ENCODE data around the gene COX7B2. TPM values are rescaled to one million over a fixed set of nuclear protein-coding genes. Genes with fewer than 3 reads are reported as not detected.

COX7B2 gene
- total RNA-seq, 1 experiment from 2014 or later: not detected

GRCh38 chr4:46804781-46805413, 104.1 kb downstream of the COX7B2 start:
- ChIA-PET POLR2A (no interaction called here), CTCF (no interaction called here), RAD21 (ENCODE audit: low non-redundant PET in 1 of 2, low total read pairs in 2 of 2, uncharacterized antibody in 2 of 2, unreplicated experiment in 2 of 2) (no interaction called here)
- no peak overlapping the region for H3K9ac ChIP-seq (ENCODE audit: low read length)
- intact Hi-C loops (cut with micrococcal nuclease): no loop called here
- no peak overlapping the region for H3K4me2 ChIP-seq (ENCODE audit: low read length)
- no peak for TF ChIP-seq YY1 (IDR thresholded peaks at IDR 0.05; ENCODE audit: extremely low read depth, insufficient replicate concordance, low read depth, low read length)
- H3K4me1 ChIP-seq (ENCODE audit: control insufficient read depth in 1 of 2, insufficient read depth in 2 of 2, low read length in 2 of 2): no peaks in the 10 kb centered on the region
- no peak for ATAC-seq
- H3K27me3 ChIP-seq (ENCODE audit: insufficient read depth, low read length): no peaks in the 10 kb centered on the region
- H4K20me1 ChIP-seq (ENCODE audit: insufficient read depth): no peaks in the 10 kb centered on the region
- DNase-seq (ENCODE audit: low read depth, low spot score): no peak
- no peaks in the 10 kb centered on the region for H3K79me2 ChIP-seq (ENCODE audit: insufficient read depth, low read length)
- no peak overlapping the region for H2AFZ ChIP-seq (ENCODE audit: low read depth, low read length, poor library complexity, severe bottlenecking)
- H3K27ac ChIP-seq (ENCODE audit: low read depth, low read length): no peak overlapping the region
- no peaks in the 10 kb centered on the region for H3K9me2 ChIP-seq (ENCODE audit: insufficient read depth)
- no peak overlapping the region for H3K4me3 ChIP-seq (replicated peaks in 1 of 2; ENCODE audit: low read depth in 1 of 2, low read length in 2 of 2)
- BruUV-seq (replicated peaks): no TSS peak
- peaks cover 5 to 9% of the 10 kb centered on the region in 2 experiments; a peak in 2 of 4 replicates for H3K9me3 ChIP-seq (ENCODE audit: control insufficient read depth in 1 of 2, insufficient read depth in 1 of 2, low read depth in 1 of 2, low read length in 2 of 2)
- H3K36me3 ChIP-seq (ENCODE audit: control insufficient read depth in 1 of 2, insufficient read depth in 2 of 2, low read length in 2 of 2): no peaks in the 10 kb centered on the region

- Histone ChIP-seq H3K9me3 (ENCODE audit: control insufficient read depth in 1 of 2, insufficient read depth in 1 of 2, low read depth in 1 of 2, low read length in 2 of 2) (peaks cover 9 to 19% of the 10 kb centered on the region in 2 experiments; a peak in 2 of 4 replicates), H4K20me1 (ENCODE audit: insufficient read depth) (no peaks in the 10 kb centered on the region), H3K4me2 (ENCODE audit: low read length) (no peak overlapping the region), H3K9me2 (ENCODE audit: insufficient read depth) (no peaks in the 10 kb centered on the region), H3K27ac (ENCODE audit: low read depth, low read length) (no peak overlapping the region), H3K27me3 (ENCODE audit: insufficient read depth, low read length) (no peaks in the 10 kb centered on the region), H3K4me3 (replicated peaks in 1 of 2; ENCODE audit: low read depth in 1 of 2, low read length in 2 of 2) (no peak overlapping the region), H2AFZ (ENCODE audit: low read depth, low read length, poor library complexity, severe bottlenecking) (no peak overlapping the region), H3K9ac (ENCODE audit: low read length) (no peak overlapping the region), H3K79me2 (ENCODE audit: insufficient read depth, low read length) (no peaks in the 10 kb centered on the region), H3K4me1 (ENCODE audit: control insufficient read depth in 1 of 2, insufficient read depth in 2 of 2, low read length in 2 of 2) (no peaks in the 10 kb centered on the region), H3K36me3 (ENCODE audit: control insufficient read depth in 1 of 2, insufficient read depth in 2 of 2, low read length in 2 of 2) (no peaks in the 10 kb centered on the region)
- RAD21 ChIA-PET (ENCODE audit: low non-redundant PET in 1 of 2, low total read pairs in 2 of 2, uncharacterized antibody in 2 of 2, unreplicated experiment in 2 of 2): no interaction called here
- BruUV-seq (replicated peaks): no TSS peak
- CTCF ChIA-PET: no interaction called here
- POLR2A ChIA-PET: no interaction called here
- TF ChIP-seq CBX3 (IDR thresholded peaks at IDR 0.05; ENCODE audit: low read depth): no peak
- no peak for TF ChIP-seq REST (IDR thresholded peaks at IDR 0.05; ENCODE audit: low read depth)
- TF ChIP-seq CTCF (IDR thresholded peaks at IDR 0.05 in 2 of 3, conservative IDR thresholded peaks at IDR 0.05 in 1 of 3; ENCODE audit: borderline replicate concordance in 1 of 3, insufficient read depth in 1 of 3, low read depth in 2 of 3, low read length in 2 of 3): no peak
- TF ChIP-seq RAD21 (IDR thresholded peaks at IDR 0.05; ENCODE audit: low read depth): no peak
- no peak for TF ChIP-seq ZNF274 (IDR thresholded peaks at IDR 0.05; ENCODE audit: low read depth, low read length)
- TF ChIP-seq ELF1 (IDR thresholded peaks at IDR 0.05; ENCODE audit: borderline replicate concordance, low read depth): no peak
- TF ChIP-seq TCF7L2 (IDR thresholded peaks at IDR 0.05; ENCODE audit: borderline replicate concordance, extremely low read depth, insufficient read depth, insufficient read length): no peak
- no peak for TF ChIP-seq ATF3 (IDR thresholded peaks at IDR 0.05)
- TF ChIP-seq EGR1 (IDR thresholded peaks at IDR 0.05; ENCODE audit: low read depth): no peak
- ATAC-seq (no peak), DNase-seq (ENCODE audit: low read depth, low spot score) (no peak)
- intact Hi-C loops (cut with micrococcal nuclease): no loop called here
Observed at GRCh38 chr4:46793036-46793435, 116.0 kb downstream of the COX7B2 start.

All from HCT116 (cell line).